Endothelial cell of umbilical vein (primary cell): ENCODE results near the gene ADCY3.

Experiments
- CTCF ChIP-seq, 2 donors: IDR thresholded peaks; 1 replicate in 1 of 2; 2 replicates in 1 of 2; pipeline ENCODE4 v1.5.1; 2011; ENCODE audit warnings: low read length in 2 of 2, mild to moderate bottlenecking in 2 of 2, moderate library complexity in 2 of 2, control low read depth in 1 of 2, inconsistent platforms in 1 of 2, low read depth in 1 of 2; ENCODE audit not compliant: insufficient read depth in 1 of 2; ENCODE audit errors: extremely low read depth in 1 of 2
- EZH2 ChIP-seq: IDR thresholded peaks from 2 replicates; pipeline ENCODE4 v1.6.1; 2012; ENCODE audit warnings: borderline replicate concordance, low read depth, mild to moderate bottlenecking, moderate library complexity, low read length, inconsistent platforms; ENCODE audit not compliant: severe bottlenecking
- POLR2A ChIP-seq: IDR thresholded peaks from 2 replicates; pipeline ENCODE4 v1.6.1; 2012; ENCODE audit warnings: low read depth, mild to moderate bottlenecking, control low read depth, low read length

- no peak for TF ChIP-seq CTCF (IDR thresholded peaks at IDR 0.05; ENCODE audit: extremely low read depth in 1 of 2, insufficient read depth in 1 of 2, low read depth in 1 of 2, low read length in 2 of 2)
- no peak for TF ChIP-seq EZH2
- TF ChIP-seq POLR2A, result no peak
Observed at GRCh38 chr2:24797644-24798043, 122.4 kb downstream of the ADCY3 start.
